ENCODE measurements around the gene MAP3K6. TPM values are rescaled to one million over a fixed set of nuclear protein-coding genes. Genes with fewer than 3 reads are reported as not detected.
A peak's percentile ranks its signal among the peaks of the same experiment; 100 is the strongest.

Gene MAP3K6
- total RNA-seq, 4 donors from 2014 or later, result 72.3 to 121 (median 76.9) TPM

- no peak for TF ChIP-seq CTCF (IDR thresholded peaks at IDR 0.05)
- H3K27me3 ChIP-seq, result no peaks in the 10 kb centered on the region
- no peaks in the 10 kb centered on the region for H3K9me3 ChIP-seq
- intact Hi-C loops (cut with DNase I), result loop anchor here (5.0 kb wide), 1 partner anchor 37 kb away; the partner anchor contains the start of gene GPR3
- H3K36me3 ChIP-seq, result peaks cover 48 to 94% (median 49%) of the 10 kb centered on the region in 3 donors
- DNase-seq, result no peak
- peaks cover 22 to 62% (median 24%) of the 10 kb centered on the region in 3 donors for H3K4me1 ChIP-seq
- 85 to 91% methylated on average over 4 to 5 of the region's 5 CpGs for WGBS, 2 donors
- H3K27ac ChIP-seq, result peak overlapping the region in 1 of 4 donors; percentile 81
- H3K4me3 ChIP-seq, result no peak overlapping the region
Measured at GRCh38 chr1:27355683-27356082, 11.1 kb downstream of the MAP3K6 start.

- TF ChIP-seq POLR2A (IDR thresholded peaks at IDR 0.05), result no peak
- TF ChIP-seq CTCF (IDR thresholded peaks at IDR 0.05), result no peak
- Histone ChIP-seq H3K4me3 (no peak overlapping the region), H3K36me3 (peaks cover 34 to 82% (median 37%) of the 10 kb centered on the region in 3 donors), H3K4me1 (peaks cover 40 to 62% (median 45%) of the 10 kb centered on the region in 3 donors), H3K27me3 (peaks cover 0 to 5% (median 0%) of the 10 kb centered on the region in 4 donors), H3K27ac (no peak overlapping the region), H3K9me3 (no peaks in the 10 kb centered on the region)
- no peak for DNase-seq
- 75% methylated on average over 2 of the region's 3 CpGs; no CpG with 5 or more reads in 1 of the 2 donors for WGBS, 2 donors
- intact Hi-C loops (cut with DNase I), result no loop called here
Measured at GRCh38 chr1:27353629-27354028, 13.1 kb downstream of the MAP3K6 start.

- 60 to 70% methylated on average over 1 to 8 of the region's 13 CpGs for WGBS, 2 donors
- DNase-seq, result no peak
- H3K4me1 ChIP-seq, result peaks cover 43 to 62% (median 44%) of the 10 kb centered on the region in 3 donors
- peaks cover 0 to 5% (median 0%) of the 10 kb centered on the region in 4 donors for H3K27me3 ChIP-seq
- H3K27ac ChIP-seq, result no peak overlapping the region
- TF ChIP-seq POLR2A (IDR thresholded peaks at IDR 0.05) (no peak), CTCF (IDR thresholded peaks at IDR 0.05) (no peak)
- H3K36me3 ChIP-seq, result peaks cover 30 to 77% (median 33%) of the 10 kb centered on the region in 3 donors
- intact Hi-C loops (cut with DNase I), result no loop called here
- H3K4me3 ChIP-seq, result no peak overlapping the region
- no peaks in the 10 kb centered on the region for H3K9me3 ChIP-seq
Measured at GRCh38 chr1:27353166-27353565, 13.6 kb downstream of the MAP3K6 start.

- peaks cover 0 to 5% (median 0%) of the 10 kb centered on the region in 4 donors for H3K27me3 ChIP-seq
- peak overlapping the region in 1 of 4 donors; percentile 27 for H3K4me3 ChIP-seq
- WGBS, 2 donors, result 63 to 100% methylated on average over 1 to 5 of the region's 8 CpGs
- H3K9me3 ChIP-seq, result no peaks in the 10 kb centered on the region
- H3K36me3 ChIP-seq, result peaks cover 18 to 65% (median 20%) of the 10 kb centered on the region in 3 donors
- peak overlapping the region; percentile 52 to 98 (median 63) for H3K27ac ChIP-seq
- H3K4me1 ChIP-seq, result peaks cover 28 to 62% (median 36%) of the 10 kb centered on the region in 3 donors
- DNase-seq, result no peak
- intact Hi-C loops (cut with DNase I), result no loop called here
- no peak for TF ChIP-seq CTCF (IDR thresholded peaks at IDR 0.05)
- no peak for TF ChIP-seq POLR2A (IDR thresholded peaks at IDR 0.05)
Measured at GRCh38 chr1:27351541-27352107, 15.1 kb downstream of the MAP3K6 start.

- H3K36me3 ChIP-seq, result peaks cover 10 to 65% (median 15%) of the 10 kb centered on the region in 3 donors
- WGBS, 2 donors, result 30 to 63% methylated on average over 2 to 31 of the region's 62 CpGs
- no peak for TF ChIP-seq POLR2A (IDR thresholded peaks at IDR 0.05)
- no peaks in the 10 kb centered on the region for H3K9me3 ChIP-seq
- H3K4me3 ChIP-seq, result peak overlapping the region in 3 of 4 donors; percentile 20 to 66 (median 46)
- intact Hi-C loops (cut with DNase I), result no loop called here
- H3K27ac ChIP-seq, result peak overlapping the region; percentile 52 to 98 (median 63)
- peaks cover 0 to 5% (median 0%) of the 10 kb centered on the region in 4 donors for H3K27me3 ChIP-seq
- peaks cover 26 to 62% (median 36%) of the 10 kb centered on the region in 3 donors for H3K4me1 ChIP-seq
- DNase-seq, result no peak
Measured at GRCh38 chr1:27350663-27351540, 15.9 kb downstream of the MAP3K6 start.

All from esophagus squamous epithelium (tissue), 5 donors.